IMR-90 (cell line): ENCODE results near the gene SEBOX.

Experiments
- BHLHE40 ChIP-seq: fragments of 150-350 bp; IDR thresholded peaks from 2 replicates; pipeline ENCODE4 v1.6.1; 2016; ENCODE audit warnings: mild to moderate bottlenecking, low read depth, low read length
- CEBPB ChIP-seq: IDR thresholded peaks from 2 replicates; pipeline ENCODE4 v1.6.1; 2012; ENCODE audit warnings: low read depth, low read length, improper control_type of control experiment
- MAFK ChIP-seq: IDR thresholded peaks from 2 replicates; pipeline ENCODE4 v1.6.1; 2012; ENCODE audit warnings: low read depth, low read length, improper control_type of control experiment
- MAZ ChIP-seq: IDR thresholded peaks from 2 replicates; pipeline ENCODE4 v1.6.1; 2012; ENCODE audit warnings: low read depth, mild to moderate bottlenecking, low read length, improper control_type of control experiment, moderate library complexity, borderline replicate concordance
- MXI1 ChIP-seq: IDR thresholded peaks from 2 replicates; pipeline ENCODE4 v1.6.1; 2012; ENCODE audit warnings: low read depth, mild to moderate bottlenecking, low read length, moderate library complexity, borderline replicate concordance
- NFE2L2 ChIP-seq: fragments of 150-350 bp; IDR thresholded peaks from 2 replicates; pipeline ENCODE4 v1.6.1; 2016; ENCODE audit warnings: low read depth, mild to moderate bottlenecking, low read length
- POLR2A ChIP-seq: IDR thresholded peaks from 2 replicates; pipeline ENCODE4 v1.6.1; 2012; ENCODE audit warnings: mild to moderate bottlenecking, low read depth, low read length
- RAD21 ChIP-seq: IDR thresholded peaks from 2 replicates; pipeline ENCODE4 v1.6.1; 2012; ENCODE audit warnings: low read length, improper control_type of control experiment
- TF ChIP-seq, protein P1 (sequence below): conservative IDR thresholded peaks from 2 replicates; pipeline ENCODE4 v1.5.1; 2012; ENCODE audit warnings: mild to moderate bottlenecking, low read depth, low read length, improper control_type of control experiment

DNA sequence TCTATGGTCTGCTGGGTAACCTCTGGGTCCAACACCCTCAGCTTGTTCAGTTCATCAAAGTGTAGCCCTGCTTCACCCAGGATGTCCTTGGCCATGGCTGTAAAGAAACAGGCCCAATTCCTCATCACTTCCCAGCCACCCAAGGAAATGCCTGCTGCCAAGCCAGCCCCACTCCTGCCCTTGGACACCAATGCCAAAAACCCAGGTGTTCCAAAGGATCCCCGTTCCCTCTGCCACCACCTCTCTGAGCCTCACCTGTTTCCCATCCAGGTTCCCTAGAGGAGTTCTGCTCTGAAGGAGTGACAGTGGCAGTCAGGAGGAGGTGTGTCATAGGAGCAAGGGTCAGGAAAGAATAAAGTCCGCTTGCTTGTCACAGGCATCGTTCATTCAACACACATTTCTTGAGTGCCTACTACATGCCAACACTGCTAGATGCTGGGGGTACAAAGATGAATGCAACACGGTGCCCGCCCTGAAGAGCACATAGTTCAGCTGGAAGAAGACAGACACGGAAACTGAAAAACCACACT lies 33.0 kb downstream of the SEBOX start:
- TF ChIP-seq, protein P1, sequence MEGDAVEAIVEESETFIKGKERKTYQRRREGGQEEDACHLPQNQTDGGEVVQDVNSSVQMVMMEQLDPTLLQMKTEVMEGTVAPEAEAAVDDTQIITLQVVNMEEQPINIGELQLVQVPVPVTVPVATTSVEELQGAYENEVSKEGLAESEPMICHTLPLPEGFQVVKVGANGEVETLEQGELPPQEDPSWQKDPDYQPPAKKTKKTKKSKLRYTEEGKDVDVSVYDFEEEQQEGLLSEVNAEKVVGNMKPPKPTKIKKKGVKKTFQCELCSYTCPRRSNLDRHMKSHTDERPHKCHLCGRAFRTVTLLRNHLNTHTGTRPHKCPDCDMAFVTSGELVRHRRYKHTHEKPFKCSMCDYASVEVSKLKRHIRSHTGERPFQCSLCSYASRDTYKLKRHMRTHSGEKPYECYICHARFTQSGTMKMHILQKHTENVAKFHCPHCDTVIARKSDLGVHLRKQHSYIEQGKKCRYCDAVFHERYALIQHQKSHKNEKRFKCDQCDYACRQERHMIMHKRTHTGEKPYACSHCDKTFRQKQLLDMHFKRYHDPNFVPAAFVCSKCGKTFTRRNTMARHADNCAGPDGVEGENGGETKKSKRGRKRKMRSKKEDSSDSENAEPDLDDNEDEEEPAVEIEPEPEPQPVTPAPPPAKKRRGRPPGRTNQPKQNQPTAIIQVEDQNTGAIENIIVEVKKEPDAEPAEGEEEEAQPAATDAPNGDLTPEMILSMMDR, result no peak
- TF ChIP-seq BHLHE40 (no peak), POLR2A (no peak), CEBPB (no peak), MAZ (no peak), NFE2L2 (no peak), RAD21 (no peak), MAFK (no peak), MXI1 (no peak)
